ENCODE measurements around the gene NME4.
"Not testable (repeated sequence)": the region's sequence is repeated elsewhere in the genome, so short reads cannot be mapped to it uniquely, and the experiment has no call there.

Gene NME4

GRCh38 chr16:375212-375611 lies 21.8 kb upstream of the NME4 start:
- H3K36me3 Mint-ChIP-seq (ENCODE audit: insufficient read depth), result peaks cover 14% of the 10 kb centered on the region
- H3K9me3 Mint-ChIP-seq, result no peaks in the 10 kb centered on the region
- H3K4me3 Mint-ChIP-seq, result no peak overlapping the region
- no peak overlapping the region for H3K27ac Mint-ChIP-seq (ENCODE audit: low read depth)
- no peaks in the 10 kb centered on the region for H3K27me3 Mint-ChIP-seq
- DNase-seq (ENCODE audit: low spot score in 2 of 2) (no peak), ATAC-seq (replicated peaks; ENCODE audit: extremely low read depth, poor library complexity, severe bottlenecking) (no peak)
- peaks cover 13% of the 10 kb centered on the region for H3K4me1 Mint-ChIP-seq

- no peak for ATAC-seq (replicated peaks; ENCODE audit: extremely low read depth, poor library complexity, severe bottlenecking)
- Mint-ChIP-seq H3K36me3 (ENCODE audit: insufficient read depth) (peaks cover 11% of the 10 kb centered on the region), H3K27me3 (no peaks in the 10 kb centered on the region), H3K4me3 (no peak overlapping the region), H3K27ac (ENCODE audit: low read depth) (no peak overlapping the region), H3K4me1 (peaks cover 6% of the 10 kb centered on the region), H3K9me3 (no peaks in the 10 kb centered on the region)
- DNase-seq (ENCODE audit: low spot score in 2 of 2), result no peak
Observed at GRCh38 chr16:375927-376816, 20.8 kb upstream of the NME4 start.

GRCh38 chr16:376817-377418 lies 20.1 kb upstream of the NME4 start:
- Mint-ChIP-seq H3K9me3 (no peaks in the 10 kb centered on the region), H3K27me3 (no peaks in the 10 kb centered on the region), H3K4me3 (no peak overlapping the region), H3K36me3 (ENCODE audit: insufficient read depth) (peaks cover 10% of the 10 kb centered on the region), H3K27ac (ENCODE audit: low read depth) (no peak overlapping the region), H3K4me1 (peaks cover 6% of the 10 kb centered on the region)
- DNase-seq (ENCODE audit: low spot score in 2 of 2), result no peak
- ATAC-seq (replicated peaks; ENCODE audit: extremely low read depth, poor library complexity, severe bottlenecking), result no peak

GRCh38 chr16:377419-377951 lies 19.5 kb upstream of the NME4 start:
- no peak for DNase-seq (ENCODE audit: low spot score in 2 of 2)
- Mint-ChIP-seq H3K27me3 (no peaks in the 10 kb centered on the region), H3K4me1 (peaks cover 6% of the 10 kb centered on the region), H3K9me3 (no peaks in the 10 kb centered on the region), H3K4me3 (no peak overlapping the region), H3K27ac (ENCODE audit: low read depth) (no peak overlapping the region), H3K36me3 (ENCODE audit: insufficient read depth) (peaks cover 9% of the 10 kb centered on the region)
- no peak for ATAC-seq (replicated peaks; ENCODE audit: extremely low read depth, poor library complexity, severe bottlenecking)

GRCh38 chr16:378113-378820 lies 18.7 kb upstream of the NME4 start:
- not testable (repeated sequence) for H3K9me3 Mint-ChIP-seq; DNase-seq (ENCODE audit: low spot score in 2 of 2); H3K4me1 Mint-ChIP-seq; H3K27me3 Mint-ChIP-seq; ATAC-seq (replicated peaks; ENCODE audit: extremely low read depth, poor library complexity, severe bottlenecking); H3K27ac Mint-ChIP-seq (ENCODE audit: low read depth); H3K4me3 Mint-ChIP-seq; H3K36me3 Mint-ChIP-seq (ENCODE audit: insufficient read depth)

- H3K4me1 Mint-ChIP-seq, result peaks cover 13% of the 10 kb centered on the region
- H3K4me3 Mint-ChIP-seq, result peak overlapping the region; percentile 77
- H3K27ac Mint-ChIP-seq (ENCODE audit: low read depth), result no peak overlapping the region
- ATAC-seq (replicated peaks; ENCODE audit: extremely low read depth, poor library complexity, severe bottlenecking) (no peak), DNase-seq (ENCODE audit: low spot score in 2 of 2) (no peak)
- no peaks in the 10 kb centered on the region for H3K27me3 Mint-ChIP-seq
- no peaks in the 10 kb centered on the region for H3K9me3 Mint-ChIP-seq
- peaks cover 6% of the 10 kb centered on the region for H3K36me3 Mint-ChIP-seq (ENCODE audit: insufficient read depth)
Observed at GRCh38 chr16:378821-379182, 18.2 kb upstream of the NME4 start.

GRCh38 chr16:379183-379960 lies 17.6 kb upstream of the NME4 start:
- Mint-ChIP-seq H3K9me3 (no peaks in the 10 kb centered on the region), H3K36me3 (ENCODE audit: insufficient read depth) (peaks cover 6% of the 10 kb centered on the region), H3K27ac (ENCODE audit: low read depth) (peak overlapping the region; percentile 38), H3K4me3 (peak overlapping the region; percentile 77), H3K27me3 (no peaks in the 10 kb centered on the region), H3K4me1 (peaks cover 13% of the 10 kb centered on the region)
- no peak for ATAC-seq (replicated peaks; ENCODE audit: extremely low read depth, poor library complexity, severe bottlenecking)
- DNase-seq (ENCODE audit: low spot score in 2 of 2), result no peak

- peaks cover 13% of the 10 kb centered on the region for H3K4me1 Mint-ChIP-seq
- H3K27me3 Mint-ChIP-seq, result no peaks in the 10 kb centered on the region
- ATAC-seq (replicated peaks; ENCODE audit: extremely low read depth, poor library complexity, severe bottlenecking) (no peak), DNase-seq (ENCODE audit: low spot score in 2 of 2) (no peak)
- peak overlapping the region; percentile 77 for H3K4me3 Mint-ChIP-seq
- peak overlapping the region; percentile 38 for H3K27ac Mint-ChIP-seq (ENCODE audit: low read depth)
- no peaks in the 10 kb centered on the region for H3K9me3 Mint-ChIP-seq
- H3K36me3 Mint-ChIP-seq (ENCODE audit: insufficient read depth), result peaks cover 6% of the 10 kb centered on the region
Observed at GRCh38 chr16:379961-380761, 16.8 kb upstream of the NME4 start.

- ATAC-seq (replicated peaks; ENCODE audit: extremely low read depth, poor library complexity, severe bottlenecking) (no peak), DNase-seq (ENCODE audit: low spot score in 2 of 2) (no peak)
- H3K36me3 Mint-ChIP-seq (ENCODE audit: insufficient read depth), result peaks cover 6% of the 10 kb centered on the region
- no peaks in the 10 kb centered on the region for H3K27me3 Mint-ChIP-seq
- peaks cover 13% of the 10 kb centered on the region for H3K4me1 Mint-ChIP-seq
- H3K9me3 Mint-ChIP-seq, result no peaks in the 10 kb centered on the region
- peak overlapping the region; percentile 38 for H3K27ac Mint-ChIP-seq (ENCODE audit: low read depth)
- peak overlapping the region; percentile 77 for H3K4me3 Mint-ChIP-seq
Observed at GRCh38 chr16:380762-381011, 16.3 kb upstream of the NME4 start.

GRCh38 chr16:381012-381788 lies 15.8 kb upstream of the NME4 start:
- Mint-ChIP-seq H3K36me3 (ENCODE audit: insufficient read depth) (peaks cover 6% of the 10 kb centered on the region), H3K4me3 (peak overlapping the region; percentile 77), H3K4me1 (peaks cover 13% of the 10 kb centered on the region), H3K27me3 (no peaks in the 10 kb centered on the region), H3K9me3 (no peaks in the 10 kb centered on the region), H3K27ac (ENCODE audit: low read depth) (no peak overlapping the region)
- ATAC-seq (replicated peaks; ENCODE audit: extremely low read depth, poor library complexity, severe bottlenecking) (peak; percentile 47), DNase-seq (ENCODE audit: low spot score in 2 of 2) (no peak)

Data from central memory CD8-positive, alpha-beta T cell (primary cell).